Measurements from ENCODE around the gene C1S.
"Not testable (repeated sequence)": the region's sequence is repeated elsewhere in the genome, so short reads cannot be mapped to it uniquely, and the experiment has no call there.

C1S gene

DNA sequence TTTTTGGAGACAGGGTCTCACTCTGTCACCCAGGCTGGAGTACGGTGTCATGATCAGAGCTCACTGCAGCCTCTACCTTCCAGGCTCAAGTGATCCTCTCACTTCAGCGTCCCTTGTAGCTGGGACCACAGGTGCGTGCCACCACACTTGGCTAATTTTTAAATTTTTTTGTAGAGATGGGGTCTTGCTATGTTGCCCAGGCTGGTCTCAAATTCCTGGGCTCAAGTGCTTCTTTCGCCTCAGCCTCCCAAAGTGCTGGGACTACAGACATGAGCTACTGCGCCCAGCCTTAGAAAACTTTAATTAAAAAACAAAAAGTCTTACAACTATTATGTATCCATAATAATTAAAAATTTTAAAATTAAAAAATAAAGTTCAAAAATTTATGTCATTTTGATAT, 46.7 kb downstream of the C1S start:
- not testable (repeated sequence) for DNase-seq

DNA sequence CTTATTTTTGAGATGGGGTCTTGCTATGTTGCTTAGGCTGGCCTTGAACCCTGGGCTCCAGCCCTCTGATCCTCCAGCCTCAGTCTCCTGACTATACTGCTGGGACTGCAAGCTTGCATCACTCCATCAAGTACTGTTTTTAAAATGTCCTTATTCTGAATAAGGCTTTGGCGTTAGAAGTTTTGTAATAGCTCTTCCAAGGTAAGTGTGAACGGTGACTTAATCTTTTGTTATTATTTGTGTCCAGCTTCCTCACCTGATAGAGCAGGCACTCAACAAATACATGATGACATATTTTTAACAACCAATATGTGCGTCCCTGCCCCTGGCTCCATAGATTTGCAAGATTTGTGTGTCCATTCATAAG, 47.1 kb downstream of the C1S start:
- no peak for DNase-seq

DNA sequence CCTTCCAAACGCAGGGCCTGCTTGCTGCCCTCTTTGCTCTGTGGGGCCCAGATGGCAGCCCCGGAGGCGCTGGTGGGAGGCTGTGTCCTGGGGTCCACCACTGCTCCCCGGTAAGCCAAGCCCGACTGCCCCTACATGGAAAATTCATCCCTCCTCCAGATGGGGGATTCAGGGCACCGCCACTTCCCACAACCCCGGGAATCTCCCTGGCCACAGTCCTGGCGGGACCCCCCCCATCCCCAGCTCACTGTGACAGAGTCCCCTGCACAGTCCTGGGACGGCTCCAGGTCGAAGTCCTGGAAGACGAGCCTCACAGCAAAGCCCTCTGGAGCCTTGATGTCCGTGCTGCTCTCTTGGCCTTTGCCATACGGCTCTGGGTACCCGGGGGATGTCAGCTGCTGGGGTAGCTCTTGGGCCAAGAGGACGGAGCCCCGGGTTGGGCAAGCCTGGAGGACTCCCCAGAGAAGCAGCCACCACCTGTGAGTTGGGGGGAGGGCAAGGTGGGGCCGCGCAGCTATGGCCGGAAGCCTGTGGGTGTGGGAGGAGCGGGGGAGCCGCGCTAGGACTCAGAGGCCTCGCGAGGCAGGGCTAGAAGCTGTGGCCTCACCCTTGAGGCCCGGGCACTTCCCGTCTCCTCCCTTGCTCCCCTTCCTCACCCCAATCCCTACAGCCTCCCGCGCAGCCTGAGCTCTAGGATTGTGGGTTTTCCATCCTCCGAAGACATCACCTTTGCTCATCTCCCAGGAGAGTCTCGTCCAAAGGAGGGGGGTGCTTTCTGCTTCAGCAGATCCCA, 47.7 kb downstream of the C1S start:
- no peak for DNase-seq

DNA sequence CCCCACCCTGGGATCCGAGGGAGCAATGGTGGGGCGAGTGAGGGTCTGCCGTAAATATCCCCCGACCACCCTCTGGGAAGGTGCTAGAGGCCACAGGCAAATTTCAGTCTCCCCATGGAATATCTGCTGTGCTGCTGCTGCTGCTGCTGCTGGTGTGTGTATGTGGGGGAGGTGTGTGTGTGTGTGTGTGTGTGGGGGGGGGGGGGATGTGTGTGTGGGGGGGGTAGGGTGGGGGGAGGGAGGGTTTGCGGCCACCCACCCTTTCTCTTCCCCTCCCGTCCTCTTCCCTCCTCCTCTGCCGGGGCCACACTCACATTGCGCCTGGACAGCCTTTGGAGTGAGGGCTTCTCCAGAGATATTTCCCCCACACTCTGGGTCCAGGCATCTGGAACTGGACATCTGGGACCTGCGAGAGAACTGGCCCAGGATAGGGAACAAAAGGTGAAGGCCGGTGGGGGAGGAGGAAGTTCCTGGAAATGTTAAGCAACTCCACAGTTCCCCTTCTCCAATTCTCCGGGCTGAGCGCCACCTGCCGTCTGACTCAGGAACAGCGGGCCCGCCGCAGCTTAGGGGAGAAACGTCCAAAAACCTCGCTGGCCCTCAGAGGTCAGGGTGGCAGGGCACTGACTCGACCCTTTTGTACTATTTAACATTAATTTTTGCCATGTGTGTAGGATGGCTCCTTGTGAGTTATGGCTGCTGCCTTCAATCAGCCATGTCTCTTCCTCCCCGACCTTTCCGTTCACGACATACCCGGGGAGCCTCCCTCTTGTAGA, 48.5 kb downstream of the C1S start, which contains the start of gene C1RL:
Gene C1RL (minus strand): TSS at position 419 of the 776 bp plus-strand sequence. CDS start 34 bp downstream, at position 385.
- peak; percentile 33 for DNase-seq

DNA sequence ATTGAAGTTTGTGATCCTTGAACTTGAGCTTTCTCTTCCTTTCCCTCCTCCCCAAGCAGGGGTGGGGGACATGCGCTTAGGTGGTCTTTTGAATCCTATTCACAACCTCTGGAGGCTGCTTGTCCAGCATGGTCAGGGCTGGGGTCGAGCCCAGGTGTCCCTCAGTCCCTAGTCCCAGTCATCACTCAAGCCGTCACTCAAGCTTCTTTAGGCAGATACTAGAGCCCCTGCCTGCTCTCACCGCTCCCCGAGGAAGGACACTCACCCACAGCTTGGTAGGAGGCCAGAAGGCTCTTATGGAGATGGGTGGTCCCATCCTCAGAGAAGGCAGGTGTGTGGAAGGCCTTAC, 49.0 kb downstream of the C1S start:
- DNase-seq: no peak

DNA sequence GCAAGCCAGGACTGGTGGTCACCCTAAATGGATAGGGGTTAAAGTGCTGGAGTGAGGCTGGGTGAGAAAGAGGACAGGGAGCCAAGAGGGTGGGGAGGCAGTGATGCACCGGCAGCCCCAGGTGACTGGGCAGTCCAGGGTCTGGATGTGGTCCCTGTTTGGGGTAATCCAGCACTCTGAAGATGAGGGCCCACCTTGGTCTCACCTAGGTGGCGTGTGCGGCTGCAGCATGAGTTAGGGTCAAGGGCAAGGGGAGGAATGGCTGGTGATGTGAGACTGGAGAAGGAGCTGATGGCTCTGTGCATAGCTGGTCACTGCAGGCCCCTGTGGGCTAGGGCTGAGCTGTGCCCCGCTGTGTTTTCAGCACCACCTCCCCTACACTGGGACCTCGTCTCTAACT, 50.1 kb downstream of the C1S start:
- no peak for DNase-seq

DNA sequence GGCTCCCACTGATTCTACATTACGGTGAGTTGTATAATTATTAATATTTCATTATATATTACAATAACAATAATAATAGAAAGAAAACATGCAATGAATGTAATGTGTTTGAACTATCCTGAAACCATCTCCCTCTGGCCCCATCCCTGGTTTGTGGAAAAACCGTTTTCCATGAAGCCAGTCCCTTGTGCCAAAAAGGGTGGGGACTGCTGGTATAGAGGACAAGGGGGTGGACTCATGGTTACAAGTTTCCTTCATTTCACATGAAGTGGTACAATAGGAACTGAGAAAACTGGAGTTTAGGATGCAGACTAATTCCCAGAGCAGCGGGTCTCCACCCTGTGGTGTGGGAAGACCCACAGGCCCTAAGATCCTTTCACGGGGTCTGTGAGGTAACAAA, 51.5 kb downstream of the C1S start:
- no peak for DNase-seq

DNA sequence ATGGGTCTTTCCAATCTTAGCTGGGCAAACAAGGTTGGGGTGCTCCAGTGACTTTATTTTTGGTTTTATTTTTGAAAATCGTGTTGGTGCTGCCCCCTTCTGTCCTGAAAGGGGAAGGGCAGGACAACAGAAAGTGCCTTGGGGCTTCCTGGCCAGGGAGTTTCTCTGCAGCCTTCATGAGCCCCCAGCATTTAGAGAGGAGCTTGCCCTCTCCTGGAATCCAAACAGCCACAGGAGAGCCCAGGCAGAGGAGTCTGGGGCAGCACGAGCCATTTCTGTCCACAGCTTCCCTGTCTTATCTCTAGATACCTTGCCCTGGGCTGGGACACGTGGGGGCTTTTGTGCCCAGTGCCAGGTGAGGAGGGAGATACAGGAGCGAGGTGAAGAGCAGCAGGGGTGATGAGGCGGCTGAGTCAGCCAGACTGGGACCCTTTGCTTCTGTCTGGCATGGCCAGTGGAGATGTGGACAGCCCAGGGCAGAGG, 52.9 kb downstream of the C1S start:
- DNase-seq: no peak

DNA sequence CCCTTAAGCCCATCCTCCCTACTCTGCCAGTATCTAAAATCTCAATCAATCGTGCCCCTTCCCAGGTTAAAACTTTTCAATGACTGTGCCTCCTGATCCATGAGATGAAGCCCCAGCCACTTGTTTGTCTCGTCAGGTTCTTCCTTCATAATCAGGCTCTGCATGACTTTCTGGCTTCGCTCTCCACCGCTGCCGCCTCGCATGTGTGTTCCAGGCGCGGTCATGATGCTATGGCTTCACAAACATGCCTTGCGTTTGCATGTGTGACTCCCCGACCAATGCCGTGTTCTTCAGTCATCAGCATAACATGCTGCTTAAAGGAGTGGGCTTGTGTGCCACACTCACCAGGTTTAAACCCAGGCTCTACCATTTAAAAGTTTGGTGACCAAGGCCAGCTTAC, 53.5 kb downstream of the C1S start:
- DNase-seq: no peak

DNA sequence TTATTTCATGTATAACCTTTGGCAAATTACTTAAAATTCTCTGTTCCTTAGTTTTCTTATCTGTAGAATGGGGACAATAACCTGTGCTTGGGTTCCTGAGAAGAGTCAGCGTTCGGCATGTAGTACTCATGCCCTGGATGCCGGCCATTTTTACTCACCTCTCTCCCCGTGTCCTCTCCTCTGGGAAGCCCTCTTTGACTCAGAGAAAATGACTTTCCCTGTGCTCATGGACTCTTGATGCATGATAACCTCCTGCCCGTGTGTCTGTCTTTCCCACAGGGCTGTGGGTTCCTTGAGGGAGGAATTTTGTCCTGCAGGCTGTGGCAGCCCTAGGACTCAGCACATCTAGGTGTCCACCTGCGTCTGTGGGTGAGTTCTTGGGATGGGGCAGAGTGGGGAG, 54.3 kb downstream of the C1S start:
- no peak for DNase-seq

DNA sequence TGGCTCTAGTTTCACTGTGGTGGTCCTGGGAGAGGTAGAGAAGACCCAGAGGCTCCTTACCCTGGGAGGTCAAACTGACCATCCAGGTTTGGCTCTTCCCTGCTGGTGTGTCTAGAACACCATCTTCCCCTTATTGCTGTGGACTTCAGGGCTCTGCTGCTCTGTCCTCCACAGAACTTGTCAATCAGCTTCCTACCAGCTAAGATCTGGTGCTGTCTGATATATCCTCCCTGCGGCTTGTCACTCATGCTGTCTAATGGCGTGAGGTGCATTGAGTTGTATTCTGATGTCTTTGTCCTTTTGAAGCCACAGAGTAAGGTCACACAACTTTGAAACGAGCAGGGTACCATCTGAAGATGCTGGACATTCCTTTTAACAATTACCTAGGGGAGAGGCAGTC, 55.7 kb downstream of the C1S start:
- no peak for DNase-seq

DNA sequence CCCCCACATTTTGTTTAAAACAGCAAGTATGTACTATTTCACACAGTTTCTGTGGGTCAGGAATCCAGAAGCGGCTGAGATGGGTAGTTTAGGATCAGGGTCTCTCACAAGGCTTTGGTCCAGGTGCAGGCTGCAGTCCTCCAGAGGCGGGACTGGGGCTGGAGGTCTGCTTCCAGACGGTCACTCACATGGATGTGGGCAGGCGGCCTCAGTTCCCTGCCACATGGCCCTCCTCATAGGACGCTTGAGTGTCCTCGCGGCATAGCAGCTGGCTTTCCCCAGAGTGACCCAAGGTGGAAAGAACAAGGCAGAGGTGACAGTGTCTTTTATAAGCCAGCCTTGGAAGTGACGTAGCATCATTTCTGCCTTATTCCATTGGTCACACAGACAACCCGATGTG, 56.4 kb downstream of the C1S start:
- DNase-seq: no peak

DNA sequence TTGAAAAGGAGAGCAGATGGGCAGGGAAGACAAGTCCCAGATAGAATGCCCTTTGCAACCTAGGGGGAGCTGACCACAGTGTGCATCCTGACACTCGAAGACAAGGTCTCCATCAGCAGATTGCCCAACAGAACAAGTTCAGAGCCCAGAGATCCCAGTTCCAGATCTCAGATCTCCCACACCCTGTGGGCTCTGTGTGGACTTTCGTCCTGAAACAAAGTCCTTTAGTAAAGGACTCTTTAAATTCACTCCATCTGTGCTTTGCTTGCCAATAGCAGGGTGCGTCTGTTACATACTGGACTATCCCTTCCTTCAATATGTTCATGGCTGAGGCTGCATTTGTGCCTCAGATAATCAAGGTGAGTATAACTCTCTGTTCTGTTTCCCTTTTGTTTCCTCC, 57.2 kb downstream of the C1S start:
- no peak for DNase-seq

DNA sequence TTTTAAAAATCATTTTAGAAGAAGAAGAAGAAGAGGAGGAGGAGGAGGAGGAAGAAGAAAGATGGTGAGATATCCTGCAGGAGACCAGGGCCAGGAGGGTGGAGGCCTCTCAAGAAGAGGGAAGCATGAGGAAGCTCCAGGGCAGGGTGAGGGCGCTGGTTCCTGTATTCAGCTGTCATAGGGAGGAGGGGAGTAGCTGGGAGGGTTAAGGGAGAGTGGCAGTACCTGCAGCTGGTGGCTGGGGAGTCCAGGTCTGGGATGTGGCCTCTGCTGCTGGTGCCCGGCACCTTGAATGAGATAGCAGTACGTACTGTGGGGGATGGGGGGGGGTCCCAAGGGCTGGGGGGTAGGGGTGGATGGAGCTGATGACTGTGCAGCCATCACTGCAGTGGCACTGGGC, 58.4 kb downstream of the C1S start:
- no peak for DNase-seq

DNA sequence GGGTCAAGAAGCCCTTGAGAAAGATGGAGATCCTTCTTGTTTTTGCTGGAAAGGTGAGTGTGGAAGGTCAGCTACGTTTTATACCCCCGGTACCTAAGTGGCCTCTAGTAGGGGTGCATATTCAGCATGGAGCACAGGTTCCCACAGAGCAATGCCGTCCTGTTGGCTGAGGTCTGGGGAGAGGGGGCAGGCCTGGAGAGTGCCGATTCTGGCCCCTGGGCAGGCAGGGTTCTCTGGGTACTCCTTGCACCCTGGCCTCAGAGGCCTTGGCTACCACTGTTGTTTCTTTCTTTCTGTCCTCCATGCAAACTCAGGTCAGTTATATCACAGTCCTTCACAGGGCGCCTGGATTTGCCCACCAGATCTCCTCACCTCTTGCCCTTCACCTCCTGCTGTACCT, 59.6 kb downstream of the C1S start:
- DNase-seq: no peak

All from NCI-H524 treated with DMSO at 0.1 percent for 48 hours (cell line).